ENCODE data around the gene SNX6.
A peak's percentile ranks its signal among the peaks of the same experiment; 100 is the strongest.
"Not testable (repeated sequence)": the region's sequence is repeated elsewhere in the genome, so short reads cannot be mapped to it uniquely, and the experiment has no call there.

The SNX6 gene

DNA sequence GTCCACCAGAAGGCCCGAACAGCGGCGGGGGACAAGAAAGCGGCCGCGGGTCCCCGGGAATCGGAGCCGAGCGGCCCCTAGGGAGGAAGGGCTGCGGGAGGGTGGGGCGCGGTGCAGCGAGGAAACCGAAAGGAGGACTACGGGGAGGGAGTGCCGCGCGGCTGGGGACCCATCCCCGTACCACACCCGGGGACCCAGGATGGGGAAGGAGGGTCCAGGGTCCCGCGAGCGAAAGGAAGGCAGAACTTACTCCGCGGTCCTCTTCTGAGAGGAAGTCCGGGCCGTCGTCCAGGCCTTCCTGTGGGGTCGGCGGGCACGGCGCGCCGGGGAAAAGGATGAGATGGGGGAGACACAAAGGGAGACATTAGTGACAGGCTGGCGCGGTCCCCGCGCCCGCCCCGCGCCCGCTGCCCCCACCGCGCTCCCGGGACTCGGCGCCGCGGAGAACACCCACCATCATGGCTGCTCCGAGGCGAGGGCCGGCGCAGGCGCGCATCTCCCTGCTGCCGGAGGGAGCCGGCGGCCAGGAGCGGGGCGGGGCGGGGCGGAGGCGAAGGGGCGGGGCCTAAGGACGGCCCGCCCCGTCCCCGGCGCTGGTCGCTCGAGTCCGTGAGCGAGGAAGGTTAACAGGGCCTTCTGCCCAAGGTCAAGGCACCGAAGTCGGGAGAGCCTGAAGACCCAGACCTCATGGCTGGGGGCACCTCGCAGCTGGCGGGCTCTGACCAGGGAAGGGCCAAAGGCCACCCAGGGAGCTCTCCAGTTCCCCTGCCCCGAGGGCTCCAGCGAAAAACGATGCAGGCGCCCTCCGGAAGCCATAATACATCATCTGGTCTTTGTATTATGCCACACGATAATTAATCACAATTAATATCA lies at the start of gene SNX6:
SNX6 (minus strand) TSS at position 492 of the 873 bp plus-strand sequence; CDS start at position 460, 32 bp downstream.
- DNase-seq (ENCODE audit: low read depth in 2 of 2, low spot score in 1 of 2), result peak; percentile 60 to 65

- no peak for DNase-seq (ENCODE audit: low read depth in 2 of 2, low spot score in 1 of 2)
These were observed 48.8 kb upstream of the SNX6 start for GRCh38 chr14:34678735-34679134.

- DNase-seq (ENCODE audit: low read depth in 2 of 2, low spot score in 1 of 2), result no peak
These were observed 48.4 kb upstream of the SNX6 start for GRCh38 chr14:34678306-34678705.

DNA sequence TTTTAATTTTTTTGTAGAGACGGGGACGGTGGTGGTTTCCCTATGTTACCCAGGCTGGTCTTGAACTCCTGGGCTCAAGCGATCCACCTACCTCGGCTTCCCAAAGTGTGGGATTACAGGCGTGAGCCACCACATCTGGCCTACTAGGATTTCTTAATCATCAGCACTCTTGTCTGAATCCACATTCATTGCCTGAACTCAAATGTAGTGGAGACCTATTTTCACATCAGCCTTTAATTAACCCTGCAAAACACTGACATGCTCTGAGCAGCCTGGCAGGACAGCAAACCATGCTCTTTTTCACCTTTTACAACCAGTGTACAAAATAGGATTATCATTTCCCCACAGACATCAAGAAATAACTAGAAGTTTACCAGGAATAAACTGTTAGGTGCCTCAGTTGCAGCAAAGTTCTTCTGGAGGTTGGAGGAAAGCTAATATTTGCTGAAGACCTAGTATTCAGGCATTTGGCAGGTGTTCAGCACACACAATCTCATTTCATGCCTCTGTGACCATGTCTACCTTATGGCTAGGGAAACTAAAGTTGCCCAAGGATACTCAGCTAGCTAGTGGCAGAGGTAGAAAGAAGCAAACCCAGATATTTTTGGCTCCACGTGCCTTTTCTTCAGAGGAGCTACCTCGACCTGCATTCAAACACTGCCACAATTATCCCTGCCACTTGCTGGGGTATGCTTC lies 46.7 kb upstream of the SNX6 start:
- no peak for DNase-seq (ENCODE audit: low read depth in 2 of 2, low spot score in 1 of 2)

GRCh38 chr14:34673702-34674101 lies 43.8 kb upstream of the SNX6 start:
- DNase-seq (ENCODE audit: low read depth in 2 of 2, low spot score in 1 of 2), result no peak

DNA sequence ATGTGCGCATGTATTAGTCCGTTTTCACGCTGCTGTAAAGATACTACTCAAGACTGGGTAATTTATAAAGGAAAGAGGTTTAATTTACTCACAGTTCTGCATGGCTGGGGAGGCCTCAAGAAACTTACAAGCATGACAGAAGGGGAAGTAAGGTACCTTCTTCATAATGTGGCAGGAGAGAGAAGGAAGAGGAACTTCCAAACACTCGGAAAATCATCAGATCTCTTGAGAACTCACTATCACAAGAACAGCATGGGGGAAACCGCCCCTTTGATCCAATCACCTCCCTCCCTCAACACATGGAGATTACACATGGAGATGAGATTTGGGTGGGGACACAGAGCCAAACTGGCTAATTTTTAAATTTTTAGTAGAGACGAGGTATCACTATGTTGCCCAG lies 41.8 kb upstream of the SNX6 start:
- no peak for DNase-seq (ENCODE audit: low read depth in 2 of 2, low spot score in 1 of 2)

DNA sequence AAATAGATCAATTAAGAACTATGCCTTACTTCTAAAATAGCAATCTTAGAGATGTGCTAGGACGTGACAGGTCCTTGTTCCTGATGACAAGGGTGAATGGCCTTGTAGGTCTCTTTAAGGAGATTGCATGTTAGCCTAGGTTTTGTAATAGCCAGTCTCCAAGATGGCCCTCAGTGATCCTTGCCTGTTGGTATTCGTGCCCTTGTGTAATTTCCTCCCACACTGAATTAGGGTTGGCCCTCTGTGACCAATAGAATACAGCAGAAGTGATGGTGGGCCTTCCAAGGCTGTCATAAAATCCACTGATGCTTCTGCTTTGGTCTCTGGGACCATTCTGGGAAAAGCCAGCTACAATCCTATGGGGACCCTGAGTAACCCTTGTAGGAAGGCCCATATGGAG lies 38.2 kb upstream of the SNX6 start:
- DNase-seq (ENCODE audit: low read depth in 2 of 2, low spot score in 1 of 2), result no peak

GRCh38 chr14:34667007-34667406 lies 37.1 kb upstream of the SNX6 start:
- no peak for DNase-seq (ENCODE audit: low read depth in 2 of 2, low spot score in 1 of 2)

DNA sequence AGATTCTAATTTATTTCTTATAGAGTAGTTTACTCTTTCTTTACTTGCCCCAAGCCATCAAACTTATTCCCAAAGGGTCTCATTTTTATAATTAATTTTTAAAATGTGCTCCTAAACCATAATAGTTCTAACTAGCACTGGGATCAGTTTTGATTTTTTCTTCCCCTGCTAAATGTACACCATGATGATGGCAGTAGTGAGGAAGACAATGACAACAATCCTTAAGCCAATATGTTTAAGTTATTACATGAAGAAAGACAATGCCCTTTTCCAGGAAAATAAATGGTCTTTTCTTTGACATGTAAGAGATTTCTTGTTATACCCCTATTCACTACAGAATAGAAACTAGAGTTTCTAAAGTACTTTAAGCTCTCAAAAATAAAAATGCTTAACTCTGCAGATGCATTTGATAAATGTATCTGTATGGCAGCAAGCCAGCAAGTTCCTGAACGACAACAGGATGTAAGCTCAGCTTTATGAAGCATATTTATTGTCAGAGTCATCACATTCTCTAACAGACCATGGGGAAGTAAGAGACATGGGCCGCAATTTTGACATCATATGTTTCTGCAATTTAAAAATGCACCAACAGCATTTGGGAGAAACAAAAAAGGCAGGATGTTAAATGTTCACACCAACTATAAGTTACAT lies 36.0 kb upstream of the SNX6 start:
- DNase-seq (ENCODE audit: low read depth in 2 of 2, low spot score in 1 of 2), result no peak

- no peak for DNase-seq (ENCODE audit: low read depth in 2 of 2, low spot score in 1 of 2)
These were observed 32.7 kb upstream of the SNX6 start for GRCh38 chr14:34662561-34663088.

GRCh38 chr14:34660796-34661195 lies 30.8 kb upstream of the SNX6 start:
- DNase-seq (ENCODE audit: low read depth in 2 of 2, low spot score in 1 of 2), result no peak

- DNase-seq (ENCODE audit: low read depth in 2 of 2, low spot score in 1 of 2), result no peak
These were observed 26.0 kb upstream of the SNX6 start for GRCh38 chr14:34655959-34656358.

- DNase-seq (ENCODE audit: low read depth in 2 of 2, low spot score in 1 of 2), result not testable (repeated sequence)
These were observed 23.1 kb upstream of the SNX6 start for GRCh38 chr14:34653073-34653472.

GRCh38 chr14:34652348-34652747 lies 22.4 kb upstream of the SNX6 start:
- not testable (repeated sequence) for DNase-seq (ENCODE audit: low read depth in 2 of 2, low spot score in 1 of 2)

DNA sequence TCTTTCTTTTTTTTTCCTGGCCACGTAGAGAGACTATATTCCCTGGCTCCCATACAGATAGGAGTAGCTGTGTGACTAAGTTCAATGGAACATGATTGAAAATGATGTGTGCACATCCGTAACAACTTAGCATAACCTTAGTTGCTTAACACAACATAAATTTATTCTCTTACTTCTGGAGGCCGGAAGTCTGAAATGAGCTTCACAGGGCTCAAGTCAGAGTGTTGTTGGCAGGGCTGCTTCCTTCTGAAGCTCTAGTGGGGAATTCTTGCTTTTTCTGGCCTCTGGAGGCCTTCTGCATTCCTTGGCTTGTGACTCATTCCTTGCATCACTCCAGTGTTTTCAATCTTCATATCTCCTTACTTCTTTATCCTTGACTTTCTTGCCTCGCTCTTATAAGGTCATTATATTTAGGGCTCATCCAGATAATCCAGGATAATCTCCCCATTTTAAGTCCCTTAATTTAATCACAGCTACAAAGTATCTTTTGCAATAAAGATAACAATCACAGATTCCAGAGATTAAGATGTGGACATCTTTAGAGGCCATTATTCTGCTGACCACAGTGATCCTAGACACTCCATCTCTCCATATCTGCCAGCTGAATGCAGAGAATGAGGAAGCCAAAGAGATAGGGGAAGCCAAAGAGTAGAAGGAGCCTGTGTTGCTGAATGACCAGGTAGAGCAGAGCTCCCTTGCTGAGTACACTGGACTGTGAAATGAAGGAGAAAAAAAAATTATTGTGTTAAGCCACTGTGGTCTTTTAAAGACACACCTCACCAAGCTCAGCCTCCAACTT lies 21.0 kb upstream of the SNX6 start:
- no peak for DNase-seq (ENCODE audit: low read depth in 2 of 2, low spot score in 1 of 2)

DNA sequence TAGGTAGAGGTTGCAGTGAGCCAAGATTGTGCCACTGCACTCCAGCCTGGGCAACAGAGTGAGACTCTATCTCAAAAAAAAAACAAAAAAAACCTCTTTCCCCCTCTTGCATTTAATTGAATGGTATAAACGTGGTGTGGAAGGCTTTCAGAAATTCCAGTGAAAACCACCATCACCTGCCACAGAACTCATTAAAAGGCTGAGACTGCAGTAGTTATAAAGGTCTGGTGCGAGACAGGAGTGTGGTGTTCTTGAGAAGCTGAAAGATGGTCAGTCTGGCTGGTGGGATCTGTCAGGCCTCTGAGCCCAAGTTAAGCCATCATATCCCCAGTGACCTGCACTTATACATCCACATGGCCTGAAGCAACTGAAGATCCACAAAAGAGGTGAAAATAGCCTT lies 20.1 kb upstream of the SNX6 start:
- not testable (repeated sequence) for DNase-seq (ENCODE audit: low read depth in 2 of 2, low spot score in 1 of 2)

DNA sequence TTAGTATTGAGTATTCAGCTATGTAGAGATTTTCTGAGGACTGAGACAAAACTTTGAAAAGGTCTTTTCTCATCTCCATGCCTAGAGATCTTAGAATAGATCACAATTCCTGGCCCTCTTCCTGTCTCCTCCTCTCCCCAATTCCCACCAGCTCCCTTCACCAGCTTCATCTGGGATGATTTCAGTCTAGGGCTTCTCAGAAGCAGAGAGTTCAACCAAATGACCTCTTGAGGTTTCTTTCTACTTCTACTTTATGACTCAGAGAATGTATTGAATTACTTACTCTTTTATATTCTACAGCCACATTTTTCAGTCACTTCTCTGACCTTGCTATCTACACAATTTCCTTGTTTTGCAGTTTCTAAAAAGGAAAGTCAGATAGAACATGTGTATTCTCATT lies 19.4 kb upstream of the SNX6 start:
- DNase-seq (ENCODE audit: low read depth in 2 of 2, low spot score in 1 of 2), result no peak

DNA sequence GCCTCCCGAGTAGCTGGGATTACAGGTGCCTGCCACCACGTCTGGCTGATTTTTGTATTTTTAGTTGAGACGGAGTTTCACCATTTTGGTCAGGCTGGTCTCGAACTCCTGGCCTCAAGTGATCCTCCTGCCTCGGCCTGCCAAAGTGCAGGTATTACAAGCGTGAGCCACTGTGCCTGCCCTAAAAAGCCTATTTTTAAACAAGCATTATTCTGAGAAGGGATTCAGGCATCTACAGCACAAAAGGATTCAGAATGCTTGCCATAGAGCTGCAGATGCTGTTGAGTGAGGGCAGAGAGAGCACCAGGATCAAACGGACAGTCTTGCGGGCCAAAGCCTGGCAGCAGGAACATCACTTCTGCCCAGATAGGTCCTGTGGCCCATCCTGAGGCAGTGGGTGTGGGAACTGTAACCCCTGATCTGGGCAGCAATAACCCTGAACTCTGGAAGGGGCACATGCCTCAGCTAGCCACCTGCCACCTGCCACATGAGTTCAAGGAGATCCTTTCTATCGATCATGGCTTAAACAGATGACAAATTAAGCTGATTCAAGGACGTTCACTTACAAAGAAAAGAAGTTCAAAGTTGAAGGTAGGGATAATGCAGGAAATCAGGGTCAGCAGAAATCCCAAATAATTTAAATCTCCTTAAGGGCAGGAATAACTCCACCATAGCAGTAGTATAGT lies 16.8 kb upstream of the SNX6 start:
- no peak for DNase-seq (ENCODE audit: low read depth in 2 of 2, low spot score in 1 of 2)

DNA sequence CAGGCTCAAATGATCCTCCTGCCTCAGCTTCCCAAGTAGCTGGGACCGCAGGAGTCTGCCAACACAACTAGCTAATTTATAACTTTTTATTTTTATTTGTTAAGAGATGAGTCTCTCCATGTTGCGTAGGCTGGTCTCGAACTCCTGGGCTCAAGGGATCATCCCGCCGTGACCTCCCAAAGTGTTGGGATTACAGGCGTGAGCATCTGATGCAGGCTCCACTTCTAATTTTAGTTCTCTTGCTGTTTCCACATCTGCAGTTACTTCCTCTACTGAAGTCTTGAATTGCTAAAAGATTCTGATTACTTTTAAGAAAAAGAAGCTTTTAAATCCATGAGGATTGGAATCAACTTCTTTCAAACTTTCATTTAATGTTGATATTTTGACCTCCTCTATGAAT lies 13.4 kb upstream of the SNX6 start:
- no peak for DNase-seq (ENCODE audit: low read depth in 2 of 2, low spot score in 1 of 2)

DNA sequence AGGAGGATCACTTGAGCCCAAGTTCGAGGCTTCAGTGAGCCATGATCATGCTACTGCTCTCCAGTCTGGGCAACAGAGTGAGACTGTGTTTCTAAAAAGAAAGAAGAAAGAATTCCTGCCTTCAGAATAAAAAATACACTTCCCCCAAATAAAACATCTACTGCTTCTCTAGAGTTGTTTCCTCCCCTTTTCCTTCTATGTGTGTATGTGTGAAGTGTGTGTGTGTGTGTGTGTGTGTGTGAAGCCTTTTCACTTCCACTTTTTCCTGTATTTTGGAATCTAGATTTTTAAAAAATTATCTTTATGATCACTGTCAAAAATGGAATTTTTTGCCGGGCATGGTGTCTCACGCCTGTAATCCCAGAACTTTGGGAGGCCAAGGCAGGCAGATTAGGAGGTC lies 12.6 kb upstream of the SNX6 start:
- no peak for DNase-seq (ENCODE audit: low read depth in 2 of 2, low spot score in 1 of 2)

Measured in stimulated activated CD8-positive, alpha-beta memory T cell treated with anti-CD3 and anti-CD28 coated beads, Interleukin-4, amount 100 ng/mL, for 1 hour (primary cell).